ENCODE results near the gene CCNF. TPM values are rescaled to one million over a fixed set of nuclear protein-coding genes. Genes with fewer than 3 reads are reported as not detected.

The CCNF gene
- total and polyA plus RNA-seq, 2 of the 4 experiments (the other 2 are of a cell fraction): 8.2 to 20.1 TPM

DNA sequence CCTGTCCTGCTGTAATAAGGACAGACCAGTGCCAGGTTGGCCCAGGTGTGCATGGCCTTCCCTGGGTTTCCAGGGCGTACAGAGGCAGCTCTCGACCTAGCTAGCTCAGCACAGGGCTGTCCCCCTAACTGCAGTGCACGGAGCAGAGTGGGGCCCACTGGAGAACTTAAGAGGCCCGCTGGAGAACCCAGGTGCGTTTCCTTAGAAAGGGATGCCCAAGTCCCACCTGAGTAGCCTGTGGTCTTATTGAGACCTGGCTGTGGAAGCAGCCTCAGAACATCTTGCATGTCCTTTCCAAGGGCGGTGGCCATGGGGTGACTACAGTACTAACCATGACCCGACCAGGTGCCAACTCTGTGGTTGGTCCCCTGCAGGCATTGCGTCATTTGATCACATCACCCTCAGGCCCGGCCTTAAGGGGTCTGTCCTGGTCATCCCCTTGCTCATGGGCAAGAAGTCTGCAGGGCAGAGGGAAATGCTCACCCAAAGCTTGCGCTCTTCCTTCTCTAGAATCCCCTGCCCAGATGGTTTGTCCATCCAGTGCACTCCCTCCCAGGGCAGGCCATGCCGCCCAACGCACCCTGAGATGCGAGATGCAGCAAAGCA is 3.3 kb upstream of the CCNF start:
- H3K14ac ChIP-seq (replicated peaks; ENCODE audit: low read depth, low read length): no peak overlapping the region
- H3K23ac ChIP-seq (ENCODE audit: low read depth, low read length): no peak overlapping the region
- no peak overlapping the region for H2AK5ac ChIP-seq (ENCODE audit: low read depth, low read length)
- no peak overlapping the region for H3K9ac ChIP-seq (ENCODE audit: low read depth, low read length)
- no peak overlapping the region for H2BK15ac ChIP-seq (ENCODE audit: low read depth, low read length)
- no peaks in the 10 kb centered on the region for H4K20me1 ChIP-seq (ENCODE audit: insufficient read depth, low read length)
- dilution Hi-C loops (cut with HindIII; ENCODE audit: low sequenced_read_pairs, unreplicated experiment): no loop called here
- intact Hi-C loops (cut with micrococcal nuclease): no loop called here
- BruUV-seq (replicated peaks): no TSS peak
- no peak overlapping the region for H3K4me2 ChIP-seq (ENCODE audit: low read depth, low read length)
- H2BK20ac ChIP-seq (ENCODE audit: low read depth, low read length): no peak overlapping the region
- ChIA-PET CTCF (no interaction called here), POLR2A (ENCODE audit: unreplicated experiment) (no interaction called here)
- no peak overlapping the region for H2BK120ac ChIP-seq (ENCODE audit: low read depth, low read length)
- H3K9me1 ChIP-seq (ENCODE audit: insufficient read depth, low read length): peaks cover 15% of the 10 kb centered on the region
- H4K5ac ChIP-seq (ENCODE audit: low read depth, low read length): no peak overlapping the region
- ATAC-seq (ENCODE audit: low read depth) (no peak), DNase-seq (no peak)
- 100% methylated on average over 6 of the region's 13 CpGs; no CpG with 5 or more reads in 1 of the 2 experiments for WGBS, 2 experiments (ENCODE audit: extremely low coverage in 2 of 2, insufficient read length in 1 of 2)
- no peaks in the 10 kb centered on the region for H3K36me3 ChIP-seq (ENCODE audit: control insufficient read depth, insufficient read depth, low read length)
- H3K4ac ChIP-seq (ENCODE audit: low read depth, low read length): no peak overlapping the region
- no peak overlapping the region for H3K4me3 ChIP-seq (ENCODE audit: insufficient read depth, low read depth, low read length)
- TF ChIP-seq BHLHE40 (IDR thresholded peaks at IDR 0.05; ENCODE audit: low read depth, low read length): no peak
- TF ChIP-seq, protein P1, sequence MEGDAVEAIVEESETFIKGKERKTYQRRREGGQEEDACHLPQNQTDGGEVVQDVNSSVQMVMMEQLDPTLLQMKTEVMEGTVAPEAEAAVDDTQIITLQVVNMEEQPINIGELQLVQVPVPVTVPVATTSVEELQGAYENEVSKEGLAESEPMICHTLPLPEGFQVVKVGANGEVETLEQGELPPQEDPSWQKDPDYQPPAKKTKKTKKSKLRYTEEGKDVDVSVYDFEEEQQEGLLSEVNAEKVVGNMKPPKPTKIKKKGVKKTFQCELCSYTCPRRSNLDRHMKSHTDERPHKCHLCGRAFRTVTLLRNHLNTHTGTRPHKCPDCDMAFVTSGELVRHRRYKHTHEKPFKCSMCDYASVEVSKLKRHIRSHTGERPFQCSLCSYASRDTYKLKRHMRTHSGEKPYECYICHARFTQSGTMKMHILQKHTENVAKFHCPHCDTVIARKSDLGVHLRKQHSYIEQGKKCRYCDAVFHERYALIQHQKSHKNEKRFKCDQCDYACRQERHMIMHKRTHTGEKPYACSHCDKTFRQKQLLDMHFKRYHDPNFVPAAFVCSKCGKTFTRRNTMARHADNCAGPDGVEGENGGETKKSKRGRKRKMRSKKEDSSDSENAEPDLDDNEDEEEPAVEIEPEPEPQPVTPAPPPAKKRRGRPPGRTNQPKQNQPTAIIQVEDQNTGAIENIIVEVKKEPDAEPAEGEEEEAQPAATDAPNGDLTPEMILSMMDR (conservative IDR thresholded peaks at IDR 0.05; ENCODE audit: low read depth, low read length): no peak
- no peak for TF ChIP-seq CHD1 (IDR thresholded peaks at IDR 0.05; ENCODE audit: low read depth, low read length)
- TF ChIP-seq SMC3 (IDR thresholded peaks at IDR 0.05; ENCODE audit: low read depth, low read length): no peak
- TF ChIP-seq POLR2A (IDR thresholded peaks at IDR 0.05; ENCODE audit: low read depth, low read length): no peak
- TF ChIP-seq MXI1 (IDR thresholded peaks at IDR 0.05; ENCODE audit: borderline replicate concordance, low read depth, low read length): no peak
- no peak for TF ChIP-seq CEBPB (IDR thresholded peaks at IDR 0.05; ENCODE audit: low read depth, low read length)
- no peak for TF ChIP-seq RAD21 (IDR thresholded peaks at IDR 0.05; ENCODE audit: low read length)
- no peak for TF ChIP-seq MAFK (IDR thresholded peaks at IDR 0.05; ENCODE audit: low read depth, low read length)
- no peak for TF ChIP-seq MAZ (IDR thresholded peaks at IDR 0.05; ENCODE audit: borderline replicate concordance, low read depth, low read length)
- no peak for TF ChIP-seq RCOR1 (IDR thresholded peaks at IDR 0.05; ENCODE audit: insufficient replicate concordance, low read length)
- no peak for TF ChIP-seq FOS (IDR thresholded peaks at IDR 0.05; ENCODE audit: low read depth, low read length)
- TF ChIP-seq, protein P2, sequence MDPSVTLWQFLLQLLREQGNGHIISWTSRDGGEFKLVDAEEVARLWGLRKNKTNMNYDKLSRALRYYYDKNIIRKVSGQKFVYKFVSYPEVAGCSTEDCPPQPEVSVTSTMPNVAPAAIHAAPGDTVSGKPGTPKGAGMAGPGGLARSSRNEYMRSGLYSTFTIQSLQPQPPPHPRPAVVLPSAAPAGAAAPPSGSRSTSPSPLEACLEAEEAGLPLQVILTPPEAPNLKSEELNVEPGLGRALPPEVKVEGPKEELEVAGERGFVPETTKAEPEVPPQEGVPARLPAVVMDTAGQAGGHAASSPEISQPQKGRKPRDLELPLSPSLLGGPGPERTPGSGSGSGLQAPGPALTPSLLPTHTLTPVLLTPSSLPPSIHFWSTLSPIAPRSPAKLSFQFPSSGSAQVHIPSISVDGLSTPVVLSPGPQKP (IDR thresholded peaks at IDR 0.05; ENCODE audit: borderline replicate concordance, low read depth, low read length): no peak
- H3K79me1 ChIP-seq (ENCODE audit: low read depth in 1 of 2, low read length in 2 of 2): peaks cover 18 to 27% of the 10 kb centered on the region in 2 experiments
- H3K4me1 ChIP-seq (ENCODE audit: control insufficient read depth, insufficient read depth, low read length): peaks cover 4% of the 10 kb centered on the region
- no peak overlapping the region for H4K91ac ChIP-seq (ENCODE audit: insufficient read depth, low read depth, low read length)
- no peak overlapping the region for H2AK9ac ChIP-seq (replicated peaks; ENCODE audit: low read depth, low read length, poor library complexity)
- no peak overlapping the region for H3K18ac ChIP-seq (ENCODE audit: low read depth, low read length)
- in situ Hi-C loops (cut with MboI; ENCODE audit: low sequenced_read_pairs): loop anchor here (10.0 kb wide), 1 partner anchor 151 kb away; no protein-coding TSS in a partner anchor
- H3K56ac ChIP-seq (ENCODE audit: extremely low read depth, insufficient read depth, low read length): no peak overlapping the region
- no peak overlapping the region for H2AFZ ChIP-seq (replicated peaks; ENCODE audit: low read length, poor library complexity)
- no peaks in the 10 kb centered on the region for H3K9me3 ChIP-seq (ENCODE audit: control insufficient read depth, insufficient read depth, low read length)
- H3K27ac ChIP-seq (ENCODE audit: insufficient read depth, low read length): no peak overlapping the region
- H2BK5ac ChIP-seq (ENCODE audit: low read depth, low read length, poor library complexity, severe bottlenecking): no peak overlapping the region
- H3K27me3 ChIP-seq (ENCODE audit: control insufficient read depth, insufficient read depth, low read length): no peaks in the 10 kb centered on the region; the same call in 1 of the 2 replicates
- H4K8ac ChIP-seq (ENCODE audit: low read depth in 2 of 2, low read length in 2 of 2): no peak overlapping the region

Measured in IMR-90 (cell line).